Measurements from ENCODE around the gene TTC16. TPM values are rescaled to one million over a fixed set of nuclear protein-coding genes. Genes with fewer than 3 reads are reported as not detected.

TTC16 gene
- total RNA-seq, 4 donors from 2014 or later: 0.28 TPM; not detected in 3

GRCh38 chr9:127689329-127690000 is 26.4 kb upstream of the TTC16 start:
- ATAC-seq (ENCODE audit: low FRiP score) (no peak), DNase-seq (ENCODE audit: low spot score) (no peak)
- no peak for TF ChIP-seq CTCF (IDR thresholded peaks at IDR 0.05)

- DNase-seq (ENCODE audit: low spot score): no peak
- no peak for TF ChIP-seq CTCF (IDR thresholded peaks at IDR 0.05)
- no peak for ATAC-seq (ENCODE audit: low FRiP score)
Observed at GRCh38 chr9:127690735-127691134, 25.1 kb upstream of the TTC16 start.

GRCh38 chr9:127692071-127692470 is 23.8 kb upstream of the TTC16 start:
- DNase-seq (ENCODE audit: low spot score): no peak
- no peak for ATAC-seq (ENCODE audit: low FRiP score)
- no peak for TF ChIP-seq CTCF (IDR thresholded peaks at IDR 0.05)

GRCh38 chr9:127693143-127693542 is 22.7 kb upstream of the TTC16 start:
- DNase-seq (ENCODE audit: low spot score) (no peak), ATAC-seq (ENCODE audit: low FRiP score) (no peak)
- TF ChIP-seq CTCF (IDR thresholded peaks at IDR 0.05): no peak

GRCh38 chr9:127693697-127694096 is 22.2 kb upstream of the TTC16 start:
- DNase-seq (ENCODE audit: low spot score): no peak
- no peak for ATAC-seq (ENCODE audit: low FRiP score)
- no peak for TF ChIP-seq CTCF (IDR thresholded peaks at IDR 0.05)

- ATAC-seq (ENCODE audit: low FRiP score) (no peak), DNase-seq (ENCODE audit: low spot score) (no peak)
- no peak for TF ChIP-seq CTCF (IDR thresholded peaks at IDR 0.05)
Observed at GRCh38 chr9:127694890-127695720, 20.8 kb upstream of the TTC16 start.

- ATAC-seq (ENCODE audit: low FRiP score) (no peak), DNase-seq (ENCODE audit: low spot score) (no peak)
- TF ChIP-seq CTCF (IDR thresholded peaks at IDR 0.05): no peak
Observed at GRCh38 chr9:127697575-127697974, 18.3 kb upstream of the TTC16 start.

Measured in omental fat pad (tissue), 4 donors.